ENCODE results near the gene TENT5C.

The TENT5C gene

GRCh38 chr1:117562581-117563491 lies 43.0 kb upstream of the TENT5C start:
- no peak for TF ChIP-seq ZFP3 (CRISPR knock-in tag; IDR thresholded peaks at IDR 0.05)
- no peak; the same call in 2 of the 3 replicates for ATAC-seq

GRCh38 chr1:117563492-117563875 lies 42.4 kb upstream of the TENT5C start:
- no peak for ATAC-seq
- TF ChIP-seq ZNF70 (CRISPR knock-in tag; IDR thresholded peaks at IDR 0.05) (no peak), POU6F1 (CRISPR knock-in tag; IDR thresholded peaks at IDR 0.05; ENCODE audit: borderline replicate concordance, low read depth) (no peak), SNAI2 (CRISPR knock-in tag; IDR thresholded peaks at IDR 0.05) (no peak), ZC3H10 (CRISPR knock-in tag; IDR thresholded peaks at IDR 0.05) (no peak), ARNTL (CRISPR knock-in tag; IDR thresholded peaks at IDR 0.05; ENCODE audit: borderline replicate concordance, low read depth) (no peak), ISL1 (CRISPR knock-in tag; IDR thresholded peaks at IDR 0.05) (no peak), PATZ1 (CRISPR knock-in tag; IDR thresholded peaks at IDR 0.05; ENCODE audit: borderline replicate concordance) (no peak), TOX (CRISPR knock-in tag; IDR thresholded peaks at IDR 0.05; ENCODE audit: borderline replicate concordance) (no peak), RARB (CRISPR knock-in tag; IDR thresholded peaks at IDR 0.05) (no peak), CREB5 (CRISPR knock-in tag; IDR thresholded peaks at IDR 0.05; ENCODE audit: low read depth) (no peak), GLIS3 (CRISPR knock-in tag; IDR thresholded peaks at IDR 0.05) (no peak), CSRNP3 (CRISPR knock-in tag; IDR thresholded peaks at IDR 0.05) (no peak)

- no peak for ATAC-seq
- no peak for TF ChIP-seq PATZ1 (CRISPR knock-in tag; IDR thresholded peaks at IDR 0.05; ENCODE audit: borderline replicate concordance)
- TF ChIP-seq CSRNP3 (CRISPR knock-in tag; IDR thresholded peaks at IDR 0.05): no peak
- TF ChIP-seq TCF4 (CRISPR knock-in tag; IDR thresholded peaks at IDR 0.05; ENCODE audit: borderline replicate concordance): no peak
- no peak for TF ChIP-seq BACH2 (CRISPR knock-in tag; IDR thresholded peaks at IDR 0.05; ENCODE audit: borderline replicate concordance)
- no peak for TF ChIP-seq GLIS3 (CRISPR knock-in tag; IDR thresholded peaks at IDR 0.05)
- no peak for TF ChIP-seq ESRRG (CRISPR knock-in tag; IDR thresholded peaks at IDR 0.05)
- no peak for TF ChIP-seq ARNTL (CRISPR knock-in tag; IDR thresholded peaks at IDR 0.05; ENCODE audit: borderline replicate concordance, low read depth)
- TF ChIP-seq ZFP30 (CRISPR knock-in tag; IDR thresholded peaks at IDR 0.05): no peak
- TF ChIP-seq TOX (CRISPR knock-in tag; IDR thresholded peaks at IDR 0.05; ENCODE audit: borderline replicate concordance): no peak
Measured at GRCh38 chr1:117564227-117565075, 41.4 kb upstream of the TENT5C start.

All from SK-N-SH treated with all-trans-retinoic acid at 6 μM for 48 hours (cell line).